HepG2 (cell line): ENCODE data around the gene TMEM174. TPM values are rescaled to one million over a fixed set of nuclear protein-coding genes. Genes with fewer than 3 reads are reported as not detected.

Source experiments
- ATF4 ChIP-seq, 2 experiments: fragments of 450-650 bp in 1 of 2; sonication (generic) in 1 of 2; formaldehyde crosslinking; IDR thresholded peaks; 2 replicates each; pipeline versions ENCODE4 v1.5.0 to v1.8.0; 2020 to 2022; ENCODE audit warnings: mild to moderate bottlenecking in 1 of 2, missing genetic modification reagents in 1 of 2
- CBFB ChIP-seq: sonication (generic); formaldehyde crosslinking; IDR thresholded peaks from 2 replicates; pipeline ENCODE4 v1.4.0; 2020; ENCODE audit warnings: missing genetic modification reagents
- CC2D1A ChIP-seq: sonication (generic); formaldehyde crosslinking; IDR thresholded peaks from 2 replicates; pipeline ENCODE4 v1.8.1; 2023; ENCODE audit warnings: mild to moderate bottlenecking, missing genetic modification reagents
- DDIT3 ChIP-seq: sonication (generic); formaldehyde crosslinking; IDR thresholded peaks from 2 replicates; pipeline ENCODE4 v1.4.0; 2020; ENCODE audit warnings: mild to moderate bottlenecking, missing genetic modification reagents
- DR1 ChIP-seq: sonication (generic); formaldehyde crosslinking; IDR thresholded peaks from 2 replicates; pipeline ENCODE4 v1.8.0; 2021; ENCODE audit warnings: mild to moderate bottlenecking, missing genetic modification reagents, inconsistent platforms
- FOXP1 ChIP-seq, 2 experiments: fragments of 450-650 bp in 1 of 2; IDR thresholded peaks; 2 replicates each; pipeline ENCODE4 v1.6.1; 2017 to 2018; ENCODE audit warnings: antibody characterized with exemption in 1 of 2
- HOMEZ ChIP-seq: IDR thresholded peaks from 2 replicates; pipeline ENCODE4 v1.6.1; 2016; ENCODE audit warnings: low read depth
- JUNB ChIP-seq: sonication (generic); formaldehyde crosslinking; IDR thresholded peaks from 2 replicates; pipeline ENCODE4 v1.8.0; 2022; ENCODE audit warnings: missing genetic modification reagents, mild to moderate bottlenecking, borderline replicate concordance
- JUND ChIP-seq: sonication (generic); formaldehyde crosslinking; IDR thresholded peaks from 2 replicates; pipeline ENCODE4 v1.8.0; 2022; ENCODE audit warnings: mild to moderate bottlenecking, missing genetic modification reagents
- MYNN ChIP-seq: sonication (generic); formaldehyde crosslinking; IDR thresholded peaks from 2 replicates; pipeline ENCODE4 v1.4.0; 2020; ENCODE audit warnings: mild to moderate bottlenecking, low read depth, missing genetic modification reagents
- NR2F2 ChIP-seq: IDR thresholded peaks from 2 replicates; pipeline ENCODE4 v1.6.1; 2012; ENCODE audit warnings: low read depth, inconsistent platforms, borderline replicate concordance
- PRMT3 ChIP-seq: sonication (generic); formaldehyde crosslinking; IDR thresholded peaks from 2 replicates; pipeline ENCODE4 v1.8.1; 2022; ENCODE audit warnings: low read depth, mild to moderate bottlenecking, moderate library complexity, missing genetic modification reagents, borderline replicate concordance
- RCOR2 ChIP-seq: IDR thresholded peaks from 2 replicates; pipeline ENCODE4 v1.6.1; 2016; ENCODE audit warnings: missing biosample characterization, missing genetic modification reagents
- SKI ChIP-seq: fragments of 450-650 bp; IDR thresholded peaks from one replicate; pipeline ENCODE4 v1.6.1; 2018; ENCODE audit warnings: mild to moderate bottlenecking; ENCODE audit not compliant: partially characterized antibody
- SMYD3 ChIP-seq: sonication (generic); formaldehyde crosslinking; IDR thresholded peaks from 2 replicates; pipeline ENCODE4 v1.8.1; 2023; ENCODE audit warnings: mild to moderate bottlenecking, missing genetic modification reagents
- SOX5 ChIP-seq: IDR thresholded peaks from 2 replicates; pipeline ENCODE4 v1.6.1; 2016; ENCODE audit warnings: borderline replicate concordance
- TAF1 ChIP-seq: sonication (generic); formaldehyde crosslinking; IDR thresholded peaks from 2 replicates; pipeline ENCODE4 v1.4.0; 2020; ENCODE audit warnings: missing genetic modification reagents
- TMF1 ChIP-seq: sonication (generic); formaldehyde crosslinking; IDR thresholded peaks from 2 replicates; pipeline ENCODE4 v1.8.1; 2022; ENCODE audit warnings: low read depth, missing genetic modification reagents
- TP53 ChIP-seq: sonication (generic); formaldehyde crosslinking; conservative IDR thresholded peaks from 2 replicates; pipeline ENCODE4 v1.4.0; 2020; ENCODE audit warnings: missing genetic modification reagents
- TRIM22 ChIP-seq: fragments of 450-650 bp; IDR thresholded peaks from 2 replicates; pipeline ENCODE4 v1.6.1; 2017
- ZEB1 ChIP-seq: IDR thresholded peaks from 2 replicates; pipeline ENCODE4 v1.6.1; 2012; ENCODE audit warnings: mild to moderate bottlenecking, low read depth, inconsistent platforms; ENCODE audit not compliant: insufficient replicate concordance
- ZNF235 ChIP-seq: sonication (generic); formaldehyde crosslinking; IDR thresholded peaks from 2 replicates; pipeline ENCODE4 v1.8.1; 2023; ENCODE audit warnings: mild to moderate bottlenecking, missing genetic modification reagents, borderline replicate concordance
- ZNF263 ChIP-seq: sonication (generic); formaldehyde crosslinking; IDR thresholded peaks from 2 replicates; pipeline ENCODE4 v1.4.0; 2020; ENCODE audit warnings: missing genetic modification reagents
- ZNF768 ChIP-seq: sonication (generic); formaldehyde crosslinking; IDR thresholded peaks from 2 replicates; pipeline ENCODE4 v1.4.0; 2020; ENCODE audit warnings: missing genetic modification reagents
- ZNF788 ChIP-seq: sonication (generic); formaldehyde crosslinking; IDR thresholded peaks from 2 replicates; pipeline ENCODE4 v1.5.0; 2020; ENCODE audit warnings: mild to moderate bottlenecking, missing genetic modification reagents, borderline replicate concordance
- ZSCAN12 ChIP-seq: sonication (generic); formaldehyde crosslinking; IDR thresholded peaks from 2 replicates; pipeline ENCODE4 v1.9.0; 2021; ENCODE audit warnings: mild to moderate bottlenecking, missing genetic modification reagents
- polyA plus RNA-seq, 8 experiments: library from polyadenylated mRNA; depleted of rRNA in 3 of 8; stranded (reverse) in 7 of 8; unstranded in 1 of 8; fragments of >200 nt; fragmentation: Illumina TruSeq in 4 of 8; extraction: Trizol in 4 of 8; gene quantifications; 2 replicates each; pipeline versions ENCODE4 v1.2.1 to v1.2.3, GENCODE V29; 2011 to 2016; ENCODE audit warnings: low read depth in 4 of 8, missing spikeins in 1 of 8, mixed read lengths in 1 of 8; ENCODE audit not compliant: insufficient read depth in 1 of 8
- total RNA-seq, 5 experiments: library from RNA; depleted of rRNA; stranded (reverse); fragments of >200 nt; fragmentation: Illumina TruSeq; extraction: Trizol; gene quantifications; 2 replicates each; pipeline ENCODE4 v1.2.3, GENCODE V29; 2016; ENCODE audit warnings: low read depth in 1 of 5

TMEM174 gene
- total and polyA plus RNA-seq, 2 of the 13 experiments (the other 11 are each of a cell fraction or from before 2014, with no cell fraction given) = not detected

GRCh38 chr5:73215891-73216610 lies 43.1 kb downstream of the TMEM174 start (continued):
- TF ChIP-seq PRMT3 (no peak), JUNB (CRISPR knock-in tag) (no peak), RCOR2 (CRISPR knock-in tag) (no peak), SMYD3 (CRISPR knock-in tag) (no peak), TP53 (no peak), TMF1 (CRISPR knock-in tag) (peak; percentile 76; the same call in 1 of the 2 replicates), ZNF788 (peak; percentile 74; the same call in 1 of the 2 replicates), NR2F2 (no peak), DDIT3 (CRISPR knock-in tag) (no peak), CBFB (CRISPR knock-in tag) (peak; percentile 77; the same call in 1 of the 2 replicates), ZSCAN12 (CRISPR knock-in tag) (peak; percentile 73; the same call in 1 of the 2 replicates), ATF4 (CRISPR knock-in tag; IDR thresholded peaks at IDR 0.05) (0 out of 4 replicates have a peak, but pooled peaks of 1 of the 2 experiments have one; percentile 17), SOX5 (CRISPR knock-in tag) (no peak; the same call in 1 of the 2 replicates), DR1 (CRISPR knock-in tag) (peak; percentile 28; the same call in 1 of the 2 replicates), FOXP1 (IDR thresholded peaks at IDR 0.05) (no peak), FOXP1 (CRISPR knock-in tag; IDR thresholded peaks at IDR 0.05) (no peak), CC2D1A (CRISPR knock-in tag) (no peak), TRIM22 (no peak), ZNF235 (no peak), TAF1 (CRISPR knock-in tag) (no peak), JUND (CRISPR knock-in tag) (no peak), SKI (no peak), ZNF768 (CRISPR knock-in tag) (peak; percentile 77; the same call in 1 of the 2 replicates), ZEB1 (no peak), ZNF263 (CRISPR knock-in tag) (peak; percentile 56; the same call in 1 of the 2 replicates), MYNN (CRISPR knock-in tag) (0 out of 2 replicates have a peak, but pooled peaks have one; percentile 76), HOMEZ (no peak)
